Measurements from ENCODE around the gene CD151.

The CD151 gene

DNA sequence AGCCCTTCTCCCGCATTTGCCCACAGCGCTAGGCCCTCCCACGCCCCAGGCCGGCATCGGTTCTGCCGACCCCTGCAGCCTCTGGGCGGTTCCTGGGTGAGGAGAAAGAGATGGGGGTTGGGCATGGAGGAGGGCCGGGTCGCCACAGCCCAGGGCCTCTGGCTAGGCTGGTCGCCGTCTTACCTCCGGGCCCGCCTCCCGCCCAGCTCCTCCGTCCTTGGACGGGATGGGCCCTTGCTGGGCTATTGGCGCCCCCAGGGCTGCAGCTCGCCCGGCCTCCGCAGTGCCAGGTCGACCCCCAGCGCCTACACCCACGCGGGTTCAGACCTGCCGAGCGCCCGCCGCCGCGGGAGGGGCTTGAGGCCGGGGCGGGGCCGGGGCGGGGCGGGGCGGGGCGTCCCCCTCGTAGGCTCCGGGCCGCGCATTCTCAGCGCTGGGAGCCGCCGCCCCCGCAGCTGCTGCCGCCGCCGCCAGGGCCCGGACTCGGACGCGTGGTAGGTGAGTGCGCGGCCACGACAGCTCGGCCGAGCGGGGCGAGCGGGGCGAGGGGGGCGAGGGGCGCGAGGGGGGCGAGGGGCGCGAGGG is at the start of gene CD151:
TSS of gene CD151 (plus strand) at position 424 of the 585 bp plus-strand sequence. CDS start 3,118 bp downstream, outside the sequence.
- DNase-seq = no peak

- DNase-seq = no peak
Observed at GRCh38 chr11:783581-784015, 49.2 kb upstream of the CD151 start.

DNA sequence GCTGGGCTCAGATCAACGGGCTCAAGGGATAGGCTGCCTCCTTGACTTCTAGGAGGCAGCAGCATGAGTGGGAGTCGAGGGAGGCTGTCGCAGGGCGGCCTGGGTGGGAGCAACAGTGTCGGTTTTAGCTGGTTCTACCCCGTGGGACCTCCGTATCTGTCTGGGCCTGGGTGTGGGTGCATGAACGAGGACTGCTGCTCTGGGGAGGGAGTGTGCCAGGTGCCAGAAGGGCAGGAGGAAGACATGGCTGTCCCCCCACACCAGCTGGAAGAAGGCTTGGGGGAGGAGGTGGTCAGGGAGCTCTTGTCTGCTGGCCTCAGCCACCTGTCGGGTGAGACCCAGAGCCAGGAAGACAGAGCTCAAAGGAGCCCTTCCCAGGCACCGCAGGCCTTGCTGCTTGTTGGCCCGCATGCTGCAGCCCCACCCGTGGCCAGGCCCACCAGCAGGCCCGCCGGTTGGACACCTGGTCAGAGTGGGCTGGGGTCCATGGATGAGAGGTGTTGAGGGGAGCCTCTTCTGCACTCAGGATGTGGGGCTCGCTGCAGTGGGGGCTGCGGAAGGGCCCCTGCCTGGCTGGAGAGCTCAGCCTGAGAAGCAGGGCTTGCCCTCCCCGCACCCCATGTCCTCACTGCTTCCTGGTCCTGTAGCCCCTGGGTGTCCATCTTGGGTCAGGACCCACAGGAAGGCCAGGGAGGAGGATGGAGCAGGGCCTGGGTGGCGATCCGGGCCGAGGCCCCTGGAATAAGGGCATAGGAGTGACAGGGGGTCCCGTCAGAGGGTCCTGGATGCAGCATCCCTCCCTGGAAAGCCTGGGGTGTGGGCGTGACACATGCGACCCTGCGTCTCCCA is 46.3 kb upstream of the CD151 start:
- no peak for DNase-seq

- DNase-seq = no peak
Observed at GRCh38 chr11:787084-787675, 45.6 kb upstream of the CD151 start.

- no peak for DNase-seq
Observed at GRCh38 chr11:788009-788640, 44.6 kb upstream of the CD151 start.

GRCh38 chr11:788953-789940 is 43.5 kb upstream of the CD151 start:
- DNase-seq = no peak

GRCh38 chr11:789943-790342 is 42.8 kb upstream of the CD151 start, which contains the start of gene CEND1:
Gene CEND1, minus strand, starts transcription at chr11:790090. Its CDS starts 1,514 bp downstream, at chr11:788576.
- DNase-seq = no peak

DNA sequence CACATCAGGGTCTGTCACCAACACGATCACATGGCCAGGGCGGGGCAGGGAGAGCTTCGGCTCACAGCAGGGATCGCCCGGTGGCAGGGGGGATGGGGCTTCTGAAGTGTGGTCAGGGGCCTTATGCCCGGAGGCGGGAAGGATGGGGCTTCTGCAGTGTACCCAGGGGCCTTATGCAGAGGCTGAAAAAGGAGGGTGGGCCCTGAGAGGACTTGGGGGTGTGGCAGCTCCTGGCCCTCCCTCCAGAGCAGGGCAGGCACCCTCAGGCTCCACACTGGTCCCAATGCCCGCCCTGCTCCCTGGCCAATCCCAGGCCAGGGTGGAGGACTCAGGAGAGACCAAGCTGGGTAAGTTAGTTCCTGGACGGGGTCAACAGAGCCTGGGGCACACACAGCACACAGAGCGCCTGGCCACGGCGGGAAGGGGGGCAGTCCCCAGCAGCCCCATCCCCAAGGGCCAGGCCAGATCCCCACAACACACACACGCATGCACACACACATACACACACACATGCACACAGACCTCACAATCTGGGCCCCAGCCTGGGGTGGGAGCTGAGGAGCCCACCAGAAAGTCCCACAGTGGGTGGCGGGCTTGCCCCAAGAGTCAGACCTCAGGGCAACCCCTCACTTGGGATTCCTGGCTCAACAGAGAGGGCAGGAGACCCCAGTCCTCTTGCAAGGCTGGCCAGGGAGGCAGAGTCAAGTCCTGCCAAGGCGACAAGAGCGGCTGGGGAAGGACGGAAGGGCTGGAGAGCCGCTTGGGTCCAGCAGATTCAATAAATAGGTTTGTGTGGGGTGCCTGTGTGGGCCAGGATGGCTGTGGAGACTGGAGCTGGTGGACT is 41.8 kb upstream of the CD151 start:
- DNase-seq = no peak

GRCh38 chr11:791658-792534 is 40.9 kb upstream of the CD151 start:
- no peak for DNase-seq

DNA sequence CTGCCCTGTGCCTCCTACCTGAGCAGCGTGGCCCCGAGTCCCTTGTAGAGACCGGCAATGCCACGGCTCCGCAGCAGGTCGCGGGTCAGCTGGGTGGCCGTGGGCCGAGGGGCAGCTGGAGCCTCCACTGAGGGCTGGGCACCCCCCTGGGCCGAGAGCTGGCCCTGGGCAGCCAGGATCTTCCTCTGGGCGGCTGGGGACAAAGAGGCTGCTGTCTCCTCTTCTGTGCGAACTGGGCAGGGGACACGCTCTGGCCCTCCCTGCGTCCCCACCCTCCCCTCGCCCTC is 40.3 kb upstream of the CD151 start:
- DNase-seq = no peak

GRCh38 chr11:792873-793272 is 39.9 kb upstream of the CD151 start:
- no peak for DNase-seq

GRCh38 chr11:793556-793955 is 39.2 kb upstream of the CD151 start:
- no peak for DNase-seq

DNA sequence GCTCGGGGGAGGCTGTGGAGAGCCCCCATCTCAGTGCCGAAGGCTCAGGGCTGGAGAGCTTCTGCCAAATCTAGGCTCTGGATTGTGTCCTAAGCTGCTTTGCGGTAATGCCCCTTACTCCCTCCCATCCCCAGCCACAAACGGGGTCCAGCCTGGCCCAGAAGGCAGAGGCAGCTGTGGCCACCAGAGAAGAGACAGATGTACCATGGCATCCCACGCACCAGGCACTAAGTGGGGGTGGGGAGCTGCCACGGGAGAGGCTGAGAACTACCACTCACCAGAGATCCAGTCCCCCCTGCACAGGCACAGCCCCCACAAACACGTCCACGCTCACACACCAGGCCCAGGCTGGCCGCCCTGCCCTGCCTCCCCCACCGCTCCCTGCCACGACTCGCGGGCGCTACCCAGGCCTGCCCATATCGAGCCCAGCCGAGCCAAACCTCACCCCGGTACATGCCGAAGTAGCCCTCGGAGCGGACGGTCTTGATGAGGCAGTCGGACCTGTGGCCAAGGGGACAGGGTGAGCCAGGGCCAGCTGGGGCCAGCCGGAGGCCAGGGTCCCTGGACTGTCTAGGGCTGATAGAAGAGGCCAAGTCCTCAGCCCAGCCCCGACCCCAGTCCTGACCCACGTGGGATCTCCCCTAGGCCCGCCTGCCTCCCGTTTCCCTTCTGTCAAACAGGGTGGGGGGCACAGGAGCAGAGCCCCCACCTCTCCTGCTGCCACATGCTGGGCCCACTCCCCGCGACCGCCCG is 38.6 kb upstream of the CD151 start:
- no peak for DNase-seq

DNA sequence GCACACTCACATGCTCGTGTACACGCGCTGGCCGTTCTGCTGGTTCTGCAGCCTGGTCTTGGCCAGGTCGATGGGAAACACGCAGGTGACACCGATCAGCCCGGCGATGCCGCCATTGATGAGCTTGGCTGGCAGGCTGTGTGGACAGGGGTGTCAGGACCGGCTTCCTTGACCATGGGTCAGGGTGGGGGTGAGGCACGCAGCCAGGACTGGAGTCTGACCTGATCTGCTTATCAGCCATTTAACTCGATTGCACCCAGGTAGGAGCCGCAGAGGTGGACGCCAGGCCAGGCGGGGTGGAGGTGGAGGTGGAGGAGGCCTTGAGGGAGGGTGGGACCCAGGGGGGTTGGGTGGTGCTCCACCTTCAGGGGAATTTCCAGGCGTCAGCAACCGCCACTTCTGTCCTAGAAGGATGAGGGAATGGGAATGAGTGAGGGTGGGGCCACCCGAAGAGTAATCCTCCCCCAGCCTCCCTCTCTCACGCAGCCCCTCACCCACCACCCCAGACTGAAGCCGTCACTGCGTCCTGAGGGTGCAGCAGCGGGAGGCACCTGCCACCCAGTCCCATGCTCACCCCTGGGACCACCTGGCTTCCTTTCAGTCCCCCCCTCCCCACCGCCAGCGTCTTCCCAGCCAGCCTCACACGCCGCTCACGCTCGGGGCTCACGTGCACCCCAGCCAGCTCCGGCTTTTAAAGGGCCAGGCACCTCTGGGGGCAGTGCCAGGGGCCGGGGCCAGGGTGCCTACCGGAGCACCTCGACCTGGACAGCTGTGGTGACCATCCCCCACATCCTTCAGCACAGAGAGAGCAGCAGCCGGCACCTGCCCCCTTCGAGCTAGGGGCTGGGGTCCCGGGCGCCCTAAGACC is 37.8 kb upstream of the CD151 start:
- DNase-seq = no peak

DNA sequence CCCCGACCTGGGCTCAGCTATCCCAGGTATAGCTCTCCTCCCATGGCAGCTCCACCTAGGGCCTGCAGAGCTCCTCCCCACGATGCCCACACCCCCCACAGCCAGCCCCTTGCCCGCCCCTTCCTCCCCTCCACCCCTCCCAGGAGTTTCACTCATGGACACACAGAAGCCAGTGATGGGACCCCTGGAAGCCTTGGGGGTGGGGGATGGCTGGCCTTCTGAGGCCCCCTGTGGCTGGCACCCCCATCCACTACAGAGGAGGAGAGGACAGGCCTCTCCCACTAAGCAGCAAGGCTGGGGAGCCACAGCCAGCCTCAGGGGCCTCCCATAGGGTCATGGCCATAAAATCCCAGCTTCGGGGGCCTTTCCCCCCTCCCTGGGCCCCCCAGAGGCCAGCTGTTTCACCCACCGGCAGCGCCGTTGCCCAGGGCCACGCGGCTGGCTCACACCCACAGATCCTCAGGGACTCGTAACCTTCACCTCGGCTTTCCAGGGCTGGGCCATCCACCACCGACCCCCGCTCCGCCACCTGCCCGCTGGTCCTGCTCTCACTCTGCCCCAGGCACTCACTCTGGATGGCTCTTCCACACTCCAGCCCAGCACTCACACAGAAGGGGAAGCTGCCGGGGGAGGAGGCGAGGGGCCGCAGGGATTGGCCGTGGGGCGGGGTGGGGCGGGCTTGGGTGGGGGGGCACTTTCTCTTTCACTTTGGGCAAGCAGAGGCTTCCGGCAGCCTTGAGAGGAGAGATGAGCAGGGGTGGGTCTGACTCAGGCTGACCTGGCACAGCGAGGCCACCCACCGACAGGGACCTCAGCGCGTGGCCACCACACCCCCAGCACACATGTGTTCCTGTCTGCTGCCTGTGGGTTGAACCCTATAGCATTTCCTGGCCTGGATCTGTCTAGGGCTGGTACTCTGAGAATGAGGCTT is 36.9 kb upstream of the CD151 start:
- DNase-seq = no peak

DNA sequence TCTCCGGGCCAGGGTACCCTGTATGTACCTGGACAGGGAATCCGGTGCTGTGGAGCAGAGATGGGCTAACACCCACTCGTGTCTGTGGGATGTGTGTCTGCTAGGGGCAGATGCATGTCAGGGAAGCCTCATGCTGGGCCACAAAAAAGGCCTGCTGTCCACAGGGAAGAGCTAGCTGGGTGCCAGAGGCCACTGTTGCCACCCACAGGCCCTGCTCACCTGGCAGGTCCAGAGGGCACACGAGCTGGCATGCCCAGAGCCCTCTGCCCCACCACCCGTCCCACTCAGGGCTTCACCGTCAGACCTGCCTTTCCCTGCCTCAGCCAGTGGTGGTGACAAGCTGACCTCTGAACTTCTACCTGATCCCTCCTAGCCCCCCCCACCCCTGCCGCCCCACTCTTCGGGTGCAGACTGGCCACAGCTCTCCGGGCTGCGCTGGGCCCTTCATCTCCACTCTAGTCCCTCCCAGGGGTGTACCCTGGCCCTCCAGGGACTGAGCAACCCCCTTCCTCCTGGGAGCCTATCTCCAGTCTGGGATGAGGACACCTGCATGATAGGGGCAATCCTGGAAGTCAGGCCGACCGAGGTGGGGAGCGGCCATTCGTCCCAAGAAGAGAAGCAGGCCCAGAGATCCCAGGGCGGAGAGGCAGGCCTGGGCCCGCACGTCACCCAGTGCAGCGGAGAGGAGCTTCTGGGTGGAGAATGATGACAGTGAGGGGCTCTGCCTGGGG is 36.0 kb upstream of the CD151 start:
- no peak for DNase-seq

Measured in NCI-H1417 treated with DMSO at 0.1 percent for 48 hours (cell line).